ENCODE results near the gene STRN3. TPM values are rescaled to one million over a fixed set of nuclear protein-coding genes. Genes with fewer than 3 reads are reported as not detected.
"Not testable (repeated sequence)": the region's sequence is repeated elsewhere in the genome, so short reads cannot be mapped to it uniquely, and the experiment has no call there.

STRN3 gene
- total RNA-seq, 1 donor, result 27.9 TPM

- H3K4me1 ChIP-seq (ENCODE audit: insufficient read depth, low read length), result no peaks in the 10 kb centered on the region
- H3K9me3 ChIP-seq (ENCODE audit: low read depth, low read length), result no peaks in the 10 kb centered on the region
- no peaks in the 10 kb centered on the region for H3K27me3 ChIP-seq (ENCODE audit: insufficient read depth, low read length)
- H3K4me3 ChIP-seq (ENCODE audit: low read length), result no peak overlapping the region
Measured at GRCh38 chr14:30903285-30904124, 122.7 kb downstream of the STRN3 start.

GRCh38 chr14:30897121-30897520 is 129.1 kb downstream of the STRN3 start:
- H3K4me1 ChIP-seq (ENCODE audit: insufficient read depth, low read length); H3K9me3 ChIP-seq (ENCODE audit: low read depth, low read length); H3K27me3 ChIP-seq (ENCODE audit: insufficient read depth, low read length); H3K4me3 ChIP-seq (ENCODE audit: low read length): not testable (repeated sequence)

- no peaks in the 10 kb centered on the region for H3K4me1 ChIP-seq (ENCODE audit: insufficient read depth, low read length)
- H3K4me3 ChIP-seq (ENCODE audit: low read length), result no peak overlapping the region
- H3K27me3 ChIP-seq (ENCODE audit: insufficient read depth, low read length), result no peaks in the 10 kb centered on the region
- H3K9me3 ChIP-seq (ENCODE audit: low read depth, low read length), result no peaks in the 10 kb centered on the region
Measured at GRCh38 chr14:30896435-30896834, 129.7 kb downstream of the STRN3 start.

GRCh38 chr14:30894923-30895515 is 131.2 kb downstream of the STRN3 start:
- Histone ChIP-seq H3K9me3 (ENCODE audit: low read depth, low read length) (no peaks in the 10 kb centered on the region), H3K27me3 (ENCODE audit: insufficient read depth, low read length) (no peaks in the 10 kb centered on the region), H3K4me3 (ENCODE audit: low read length) (no peak overlapping the region), H3K4me1 (ENCODE audit: insufficient read depth, low read length) (no peaks in the 10 kb centered on the region)

GRCh38 chr14:30893819-30894218 is 132.4 kb downstream of the STRN3 start:
- H3K4me1 ChIP-seq (ENCODE audit: insufficient read depth, low read length), result no peaks in the 10 kb centered on the region
- H3K27me3 ChIP-seq (ENCODE audit: insufficient read depth, low read length), result no peaks in the 10 kb centered on the region
- H3K9me3 ChIP-seq (ENCODE audit: low read depth, low read length), result no peaks in the 10 kb centered on the region
- no peak overlapping the region for H3K4me3 ChIP-seq (ENCODE audit: low read length)

GRCh38 chr14:30889244-30889594 is 137.0 kb downstream of the STRN3 start:
- no peaks in the 10 kb centered on the region for H3K4me1 ChIP-seq (ENCODE audit: insufficient read depth, low read length)

GRCh38 chr14:30888480-30889243 is 137.5 kb downstream of the STRN3 start:
- no peaks in the 10 kb centered on the region for H3K27me3 ChIP-seq (ENCODE audit: insufficient read depth, low read length)
- H3K4me3 ChIP-seq (ENCODE audit: low read length), result no peak overlapping the region
- no peaks in the 10 kb centered on the region for H3K4me1 ChIP-seq (ENCODE audit: insufficient read depth, low read length)
- H3K9me3 ChIP-seq (ENCODE audit: low read depth, low read length), result no peaks in the 10 kb centered on the region

More at GRCh38 chr14:30889244-30889594, 137.0 kb downstream of the STRN3 start:
- Histone ChIP-seq H3K9me3 (ENCODE audit: low read depth, low read length) (no peaks in the 10 kb centered on the region), H3K4me3 (ENCODE audit: low read length) (no peak overlapping the region), H3K27me3 (ENCODE audit: insufficient read depth, low read length) (no peaks in the 10 kb centered on the region)

GRCh38 chr14:30885840-30886740 is 140.1 kb downstream of the STRN3 start:
- Histone ChIP-seq H3K4me3 (ENCODE audit: low read length) (no peak overlapping the region), H3K4me1 (ENCODE audit: insufficient read depth, low read length) (no peaks in the 10 kb centered on the region), H3K9me3 (ENCODE audit: low read depth, low read length) (no peaks in the 10 kb centered on the region), H3K27me3 (ENCODE audit: insufficient read depth, low read length) (no peaks in the 10 kb centered on the region)

GRCh38 chr14:30884901-30885300 is 141.3 kb downstream of the STRN3 start:
- Histone ChIP-seq H3K9me3 (ENCODE audit: low read depth, low read length) (no peaks in the 10 kb centered on the region), H3K4me3 (ENCODE audit: low read length) (no peak overlapping the region), H3K4me1 (ENCODE audit: insufficient read depth, low read length) (no peaks in the 10 kb centered on the region), H3K27me3 (ENCODE audit: insufficient read depth, low read length) (no peaks in the 10 kb centered on the region)

GRCh38 chr14:30883508-30884294 is 142.5 kb downstream of the STRN3 start:
- no peaks in the 10 kb centered on the region for H3K4me1 ChIP-seq (ENCODE audit: insufficient read depth, low read length)
- no peak overlapping the region for H3K4me3 ChIP-seq (ENCODE audit: low read length)
- no peaks in the 10 kb centered on the region for H3K9me3 ChIP-seq (ENCODE audit: low read depth, low read length)
- H3K27me3 ChIP-seq (ENCODE audit: insufficient read depth, low read length), result no peaks in the 10 kb centered on the region

- no peak overlapping the region for H3K4me3 ChIP-seq (ENCODE audit: low read length)
- H3K4me1 ChIP-seq (ENCODE audit: insufficient read depth, low read length), result no peaks in the 10 kb centered on the region
- peaks cover 3% of the 10 kb centered on the region for H3K27me3 ChIP-seq (ENCODE audit: insufficient read depth, low read length)
- H3K9me3 ChIP-seq (ENCODE audit: low read depth, low read length), result no peaks in the 10 kb centered on the region
Measured at GRCh38 chr14:30882431-30882830, 143.7 kb downstream of the STRN3 start.

GRCh38 chr14:30876692-30877091 is 149.5 kb downstream of the STRN3 start:
- peaks cover 49% of the 10 kb centered on the region for H3K27me3 ChIP-seq (ENCODE audit: insufficient read depth, low read length)
- no peak overlapping the region for H3K4me3 ChIP-seq (ENCODE audit: low read length)
- no peaks in the 10 kb centered on the region for H3K9me3 ChIP-seq (ENCODE audit: low read depth, low read length)
- peaks cover 20% of the 10 kb centered on the region for H3K4me1 ChIP-seq (ENCODE audit: insufficient read depth, low read length)

- Histone ChIP-seq H3K27me3 (ENCODE audit: insufficient read depth, low read length) (peaks cover 52% of the 10 kb centered on the region), H3K4me1 (ENCODE audit: insufficient read depth, low read length) (peaks cover 20% of the 10 kb centered on the region), H3K4me3 (ENCODE audit: low read length) (no peak overlapping the region), H3K9me3 (ENCODE audit: low read depth, low read length) (no peaks in the 10 kb centered on the region)
Measured at GRCh38 chr14:30875788-30876053, 150.5 kb downstream of the STRN3 start.
